Stimulated activated CD8-positive, alpha-beta memory T cell treated with anti-CD3 and anti-CD28 coated beads, Interleukin-15, amount 100 ng/mL, for 48 hours (primary cell): Measurements from ENCODE around the gene DAZAP1.
"Not testable (repeated sequence)": the region's sequence is repeated elsewhere in the genome, so short reads cannot be mapped to it uniquely, and the experiment has no call there.

Experiments used
- DNase-seq, 2 donors: peaks; one replicate each; pipeline ENCODE4 v3.0.0-alpha.2; 2020; ENCODE audit warnings: low read depth in 2 of 2

Gene DAZAP1

DNA sequence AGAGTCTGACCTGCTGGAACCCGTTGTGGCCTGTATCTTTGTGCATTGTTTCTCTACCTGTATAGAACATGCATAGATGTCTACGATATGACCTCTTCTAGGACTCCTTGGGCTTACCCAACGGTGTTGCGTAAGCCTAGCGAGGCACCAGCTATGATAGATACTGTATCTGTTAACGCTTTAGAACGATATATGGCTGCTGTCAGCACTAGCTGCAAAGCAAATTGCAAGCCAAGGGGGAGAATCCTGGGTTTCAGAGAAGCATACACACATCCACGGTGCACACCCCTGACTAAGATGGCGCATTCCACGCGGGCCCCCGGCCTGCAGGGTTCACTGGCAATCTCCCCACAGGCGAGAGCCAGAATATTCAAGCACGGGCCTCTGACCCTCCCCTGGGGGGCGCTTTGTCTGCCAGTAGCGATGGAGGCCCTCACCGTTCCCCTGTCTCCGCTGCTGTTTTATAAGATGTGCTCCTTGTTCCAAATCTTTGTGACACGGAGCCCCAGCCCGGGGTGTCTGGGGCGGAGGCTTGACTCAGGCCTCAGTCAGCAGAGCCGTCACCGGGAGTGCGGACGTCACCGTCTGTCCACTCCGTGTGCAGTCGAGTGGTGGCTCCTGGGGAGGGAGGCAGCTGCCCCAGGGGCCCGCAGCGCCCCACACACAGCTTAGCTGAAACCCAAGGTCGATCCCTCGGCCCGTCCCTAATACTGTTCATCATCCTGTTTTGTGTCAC, 17.9 kb downstream of the DAZAP1 start:
- no peak for DNase-seq

DNA sequence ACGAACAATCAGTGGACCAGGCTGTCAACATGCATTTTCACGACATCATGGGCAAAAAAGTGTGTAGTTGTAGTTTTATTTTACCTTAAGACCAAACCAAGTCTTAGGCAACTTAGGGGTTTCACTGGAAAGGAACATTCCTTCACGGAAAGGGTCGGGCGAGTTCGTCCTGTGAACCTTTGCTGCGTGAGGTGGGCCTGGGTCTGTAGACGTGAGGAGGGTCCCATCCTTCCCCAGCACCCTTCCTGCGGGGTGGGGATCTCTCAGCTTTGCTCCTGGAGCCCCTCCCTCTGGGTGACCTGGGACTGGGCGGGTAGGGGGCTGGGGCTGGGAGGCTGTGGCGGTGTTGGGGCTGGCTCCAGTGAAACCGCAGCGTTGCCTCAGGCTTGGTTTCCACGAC, 18.5 kb downstream of the DAZAP1 start:
- no peak for DNase-seq

DNA sequence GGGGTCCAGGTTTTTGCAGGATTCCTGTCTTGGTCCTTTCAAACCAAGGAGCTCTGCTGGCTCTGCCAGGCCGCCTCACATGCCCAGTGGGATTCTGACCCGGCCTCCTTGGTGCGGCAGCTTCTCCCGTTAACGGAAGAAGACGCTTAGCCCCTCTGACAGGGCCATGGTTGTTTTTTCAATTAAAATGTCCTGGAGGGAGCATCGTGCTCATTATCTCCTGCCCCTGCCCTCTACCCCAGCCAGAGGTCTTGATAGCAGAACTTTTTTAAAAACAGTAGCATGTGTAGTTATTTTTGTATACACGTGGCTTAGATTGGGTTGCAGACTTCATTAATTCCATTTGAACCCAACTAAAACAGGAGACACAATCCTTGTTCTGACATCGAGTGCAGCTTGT, 19.4 kb downstream of the DAZAP1 start:
- no peak for DNase-seq

DNA sequence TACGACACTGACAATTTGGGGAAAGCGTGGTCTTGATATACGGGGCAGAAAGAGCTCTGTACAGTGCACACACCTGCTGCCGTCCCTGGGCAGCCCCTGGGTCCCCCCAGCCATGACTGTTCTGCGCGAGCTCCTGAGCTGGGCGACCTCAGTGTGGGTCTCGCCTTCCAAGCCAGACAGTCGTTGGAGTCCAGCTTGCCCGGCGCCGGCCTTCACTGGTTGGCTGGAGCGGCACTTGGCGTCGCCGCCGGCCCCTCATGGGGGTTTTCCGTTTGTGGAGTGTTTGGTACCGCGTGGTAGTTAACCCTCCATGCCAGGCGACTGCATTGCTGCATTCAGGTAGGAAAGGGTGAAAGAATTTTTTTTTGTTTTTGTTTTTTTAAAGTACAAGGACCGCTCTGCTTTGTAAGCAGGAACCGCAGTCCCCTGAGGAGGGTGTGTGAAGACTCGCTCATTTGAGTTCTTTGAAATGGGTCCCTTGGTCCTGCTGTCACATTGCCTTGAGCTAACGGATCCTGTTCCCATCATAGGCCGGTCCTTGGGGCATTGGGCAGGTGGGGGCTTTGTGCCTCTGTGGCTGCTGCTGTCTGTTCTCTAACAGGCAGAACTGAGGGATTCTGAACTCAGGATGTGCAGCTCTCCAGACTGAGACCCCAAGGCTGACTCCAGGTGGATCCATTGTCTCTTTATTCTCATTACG, 20.0 kb downstream of the DAZAP1 start:
- DNase-seq, result no peak

DNA sequence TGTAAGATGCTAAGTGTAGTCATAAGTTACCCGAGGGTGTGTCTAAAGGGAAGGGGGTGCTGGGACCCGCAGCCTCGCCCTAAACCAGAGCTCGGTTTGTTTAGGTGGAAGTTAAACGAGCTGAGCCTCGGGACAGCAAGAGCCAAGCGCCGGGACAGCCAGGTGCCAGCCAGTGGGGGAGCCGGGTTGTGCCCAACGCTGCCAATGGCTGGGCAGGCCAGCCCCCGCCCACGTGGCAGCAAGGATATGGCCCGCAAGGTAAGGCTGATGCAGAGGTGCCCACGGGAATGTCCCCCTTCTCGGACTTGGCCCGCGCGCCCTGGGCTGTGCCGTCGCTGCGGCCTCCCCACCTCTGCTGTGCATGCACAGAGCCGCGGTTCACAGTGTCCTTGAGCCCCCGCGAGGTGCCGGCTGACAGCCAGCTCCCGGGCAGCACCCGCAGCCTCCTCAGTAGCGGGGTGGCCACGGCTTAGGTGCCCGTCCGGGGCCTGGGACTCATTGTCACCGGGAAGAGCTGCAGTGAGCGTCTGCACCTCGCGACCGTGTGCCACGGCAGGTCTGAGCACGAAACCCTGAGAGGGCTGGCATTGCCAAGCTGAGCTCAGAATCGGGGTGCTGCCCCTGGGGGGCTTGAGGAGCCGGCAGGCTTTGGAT, 21.5 kb downstream of the DAZAP1 start:
- DNase-seq, result no peak

DNA sequence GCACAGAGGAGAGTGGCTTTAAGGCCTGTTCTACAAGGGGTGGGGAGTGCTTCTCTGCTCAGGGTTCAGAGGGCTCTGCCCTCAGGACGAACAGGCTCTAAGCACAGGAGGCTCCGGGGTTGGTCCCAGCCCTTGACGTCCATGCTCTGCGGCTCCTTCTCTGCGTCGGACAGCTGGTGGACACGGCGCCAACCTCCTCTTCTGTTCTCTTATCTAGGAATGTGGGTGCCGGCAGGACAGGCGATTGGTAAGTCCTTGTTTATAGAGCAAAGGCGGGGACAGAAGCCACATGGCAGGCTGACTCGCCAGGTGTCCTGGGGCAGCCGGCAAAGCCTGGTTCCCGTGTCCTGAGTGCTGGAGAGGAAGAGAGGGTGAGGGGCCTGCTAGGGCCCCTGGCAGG, 22.4 kb downstream of the DAZAP1 start:
- DNase-seq, result no peak

DNA sequence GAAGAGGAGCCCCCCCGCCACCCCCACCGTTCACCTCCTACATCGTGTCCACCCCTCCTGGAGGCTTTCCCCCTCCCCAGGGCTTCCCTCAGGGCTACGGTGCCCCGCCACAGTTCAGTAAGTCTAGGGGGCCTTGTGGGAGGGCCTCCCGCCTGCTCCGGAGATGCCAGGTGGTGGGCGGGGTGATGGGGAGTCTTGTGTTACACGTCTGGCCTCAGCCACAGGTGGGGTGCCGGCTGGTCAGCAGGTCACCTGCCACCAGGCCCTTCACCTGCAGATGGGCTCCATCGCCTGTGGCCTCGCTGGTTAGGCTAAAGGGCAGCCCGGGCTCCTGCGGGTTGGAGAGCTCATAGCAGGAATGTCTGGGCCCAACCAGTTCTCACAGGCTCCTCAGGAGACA, 22.9 kb downstream of the DAZAP1 start:
- DNase-seq, result no peak

DNA sequence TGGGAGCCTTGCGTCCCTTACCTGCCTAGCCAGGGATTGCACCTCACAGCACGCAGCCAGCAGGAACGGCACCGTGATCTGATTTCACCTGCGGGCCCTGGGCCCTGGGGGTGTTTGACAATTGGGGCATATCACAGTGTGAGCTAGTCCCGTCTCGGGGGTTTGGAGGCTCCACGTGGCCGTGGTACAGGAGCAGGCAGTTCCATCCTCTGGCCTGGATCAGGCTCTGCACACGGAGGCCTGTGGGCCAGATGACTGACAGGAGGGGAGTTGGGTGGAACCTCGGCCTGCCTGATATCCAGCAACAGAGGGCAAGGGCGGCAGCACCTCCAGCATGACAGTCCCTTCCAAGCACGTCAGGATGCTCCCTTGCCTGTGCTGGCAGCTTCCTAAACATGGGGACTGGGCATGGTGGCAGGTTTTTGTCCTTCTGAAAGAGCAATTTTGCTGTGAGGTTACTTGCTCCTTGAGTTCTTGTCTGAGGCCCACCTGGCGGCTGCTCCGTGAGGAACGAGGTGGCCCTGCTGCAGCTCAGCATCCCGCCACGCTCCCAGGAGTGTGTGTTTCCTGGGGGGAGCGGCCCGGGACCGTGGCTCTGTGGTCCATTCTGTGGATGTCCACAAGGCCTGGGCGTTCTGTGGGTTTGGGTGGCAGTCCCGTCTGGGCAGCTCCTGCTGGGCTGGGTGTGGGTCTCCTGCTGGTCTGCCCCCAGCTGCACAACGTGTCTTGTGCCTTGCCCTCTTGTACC, 24.5 kb downstream of the DAZAP1 start:
- DNase-seq, result no peak

DNA sequence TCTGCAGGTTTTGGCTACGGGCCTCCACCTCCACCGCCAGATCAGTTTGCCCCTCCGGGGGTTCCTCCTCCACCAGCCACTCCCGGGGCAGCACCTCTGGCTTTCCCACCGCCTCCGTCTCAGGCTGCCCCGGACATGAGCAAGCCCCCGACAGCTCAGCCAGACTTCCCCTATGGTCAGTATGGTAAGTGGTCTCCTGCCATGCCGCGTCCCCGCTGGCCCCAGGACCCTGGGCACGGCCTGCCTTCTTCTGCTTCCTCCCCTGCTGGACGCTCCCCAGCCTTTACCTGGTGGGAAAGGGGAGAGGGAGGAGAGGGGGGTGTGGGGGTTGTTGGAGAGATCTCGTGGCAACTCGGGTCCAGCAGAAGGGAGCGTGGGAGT, 25.1 kb downstream of the DAZAP1 start:
- no peak for DNase-seq

DNA sequence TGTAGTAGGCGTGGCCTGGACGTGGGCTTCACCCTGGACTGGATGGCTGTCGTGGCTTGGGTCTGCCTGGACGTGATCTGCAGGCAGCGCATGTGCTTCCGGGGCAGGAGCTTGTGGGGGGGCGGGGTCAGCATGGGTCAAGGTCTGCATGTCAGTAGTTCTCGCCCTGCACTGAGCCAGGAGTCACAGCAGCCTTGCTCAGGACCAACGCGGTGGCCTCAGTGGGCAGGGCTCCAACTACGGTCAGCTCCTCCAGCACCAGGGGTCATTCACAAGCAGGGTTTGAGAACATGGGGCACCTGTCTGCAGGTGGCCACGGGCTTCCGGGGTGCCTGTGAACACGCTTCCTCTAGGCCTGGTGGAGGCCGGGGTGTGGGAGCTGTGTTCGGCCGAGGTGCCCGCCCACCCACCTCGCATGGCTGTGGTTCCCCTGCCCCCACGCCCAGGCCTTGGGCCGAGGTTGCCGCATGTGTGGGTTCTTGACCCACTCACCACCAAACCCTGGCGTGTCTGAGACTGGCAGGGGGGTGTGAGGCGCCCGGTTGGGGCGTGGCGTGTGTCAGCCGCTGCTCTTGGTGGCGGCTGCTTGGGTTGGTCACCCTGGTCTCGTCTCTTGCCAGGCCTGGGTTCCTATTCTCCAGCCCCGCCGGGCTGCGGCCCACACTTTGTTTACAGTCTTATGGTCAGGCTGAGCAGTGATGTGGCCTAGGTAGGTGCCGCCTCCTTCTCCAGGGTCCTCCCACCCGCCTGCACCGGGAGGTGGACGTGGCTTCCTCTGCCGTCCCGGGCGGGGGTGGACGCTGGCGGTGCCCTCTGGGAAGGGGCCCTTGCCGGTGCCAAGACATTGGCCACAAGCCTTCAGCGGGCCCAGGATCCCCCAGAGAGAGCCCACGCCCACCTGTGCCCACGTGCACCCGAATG, 26.0 kb downstream of the DAZAP1 start:
- DNase-seq, result no peak

DNA sequence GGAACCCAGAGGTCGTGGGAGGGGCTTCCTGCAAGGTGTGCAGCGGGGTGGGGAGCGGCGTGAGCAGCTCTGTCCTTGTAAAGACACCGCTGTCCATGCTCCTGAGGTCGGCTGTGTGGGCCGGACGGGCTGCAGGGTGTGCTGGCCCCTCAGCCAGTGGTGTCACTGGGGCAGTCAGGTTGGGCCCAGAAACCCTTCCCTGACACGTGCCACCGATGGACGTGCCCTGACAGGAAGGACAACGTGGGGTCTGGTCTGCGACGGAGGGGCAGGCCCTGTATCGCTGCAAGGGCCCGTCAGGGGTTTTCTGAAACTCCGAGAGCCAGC, 26.6 kb downstream of the DAZAP1 start:
- DNase-seq, result no peak

DNA sequence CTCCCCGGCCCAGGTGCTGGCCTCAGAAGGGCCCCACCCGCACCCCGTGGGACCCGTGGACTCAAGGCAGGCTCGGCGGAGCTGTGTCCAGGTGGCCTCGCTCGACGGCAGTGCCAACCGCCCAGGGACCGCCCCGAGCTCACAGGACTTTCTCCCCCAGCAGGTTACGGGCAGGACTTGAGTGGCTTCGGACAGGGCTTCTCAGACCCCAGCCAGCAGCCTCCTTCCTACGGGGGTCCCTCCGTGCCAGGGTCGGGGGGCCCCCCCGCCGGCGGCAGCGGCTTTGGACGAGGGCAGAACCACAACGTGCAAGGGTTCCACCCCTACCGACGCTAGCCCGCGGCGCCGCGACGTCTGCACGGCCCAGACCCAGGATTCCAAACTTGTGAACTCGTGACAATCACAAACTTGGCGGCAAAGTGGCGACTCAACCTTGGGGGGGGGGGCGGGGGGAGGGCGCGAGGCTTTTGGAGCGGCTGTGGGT, 27.2 kb downstream of the DAZAP1 start:
- DNase-seq, result no peak

DNA sequence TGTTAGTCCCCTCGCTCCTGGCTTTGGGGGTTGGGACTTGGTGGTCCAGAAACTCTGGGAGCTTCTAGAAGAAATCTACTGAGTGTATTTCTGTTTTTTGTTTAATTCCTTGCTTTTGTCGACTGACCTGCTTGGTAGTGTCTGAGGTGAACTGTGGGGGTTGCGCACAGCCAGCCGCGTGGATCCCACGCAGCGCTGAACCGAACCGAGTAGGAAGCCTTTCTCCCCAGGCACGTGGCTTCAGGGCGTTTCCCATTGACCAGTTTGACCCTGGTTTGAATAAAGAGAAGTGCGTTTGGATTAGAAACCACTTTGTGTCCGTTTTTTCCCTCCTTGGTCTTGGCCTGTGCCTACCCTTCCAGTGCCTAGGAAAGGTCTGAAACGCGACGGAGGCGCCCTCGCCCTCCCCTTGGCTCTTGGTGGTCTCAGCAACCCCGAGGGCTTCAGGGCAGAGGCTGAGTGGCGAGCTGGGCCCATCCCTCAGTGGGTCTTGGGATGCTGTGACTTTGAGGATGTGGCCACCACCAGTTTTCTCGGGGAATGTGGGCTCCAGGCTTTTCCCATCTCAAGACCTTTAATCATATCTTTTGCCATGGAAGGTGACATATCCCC, 28.1 kb downstream of the DAZAP1 start:
- no peak for DNase-seq

DNA sequence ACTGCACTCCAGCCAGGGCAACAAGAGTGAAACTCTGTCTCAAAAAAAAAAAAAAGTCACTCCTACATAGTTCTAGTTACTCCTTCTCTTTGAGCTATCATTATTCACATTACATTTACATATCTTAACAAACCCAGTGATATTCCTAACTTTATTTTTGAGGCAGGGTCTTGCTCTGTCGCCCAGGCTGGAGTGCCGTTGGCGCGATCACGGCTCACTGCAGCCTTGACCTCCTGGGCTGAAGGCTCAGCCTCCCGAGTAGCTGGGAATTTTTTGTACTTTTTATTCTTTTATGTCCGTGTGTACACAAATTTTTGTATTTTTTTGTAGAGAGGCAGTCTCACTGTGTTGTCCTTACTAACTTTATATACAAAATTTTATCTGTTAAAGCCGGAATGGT, 30.2 kb downstream of the DAZAP1 start:
- no peak for DNase-seq

DNA sequence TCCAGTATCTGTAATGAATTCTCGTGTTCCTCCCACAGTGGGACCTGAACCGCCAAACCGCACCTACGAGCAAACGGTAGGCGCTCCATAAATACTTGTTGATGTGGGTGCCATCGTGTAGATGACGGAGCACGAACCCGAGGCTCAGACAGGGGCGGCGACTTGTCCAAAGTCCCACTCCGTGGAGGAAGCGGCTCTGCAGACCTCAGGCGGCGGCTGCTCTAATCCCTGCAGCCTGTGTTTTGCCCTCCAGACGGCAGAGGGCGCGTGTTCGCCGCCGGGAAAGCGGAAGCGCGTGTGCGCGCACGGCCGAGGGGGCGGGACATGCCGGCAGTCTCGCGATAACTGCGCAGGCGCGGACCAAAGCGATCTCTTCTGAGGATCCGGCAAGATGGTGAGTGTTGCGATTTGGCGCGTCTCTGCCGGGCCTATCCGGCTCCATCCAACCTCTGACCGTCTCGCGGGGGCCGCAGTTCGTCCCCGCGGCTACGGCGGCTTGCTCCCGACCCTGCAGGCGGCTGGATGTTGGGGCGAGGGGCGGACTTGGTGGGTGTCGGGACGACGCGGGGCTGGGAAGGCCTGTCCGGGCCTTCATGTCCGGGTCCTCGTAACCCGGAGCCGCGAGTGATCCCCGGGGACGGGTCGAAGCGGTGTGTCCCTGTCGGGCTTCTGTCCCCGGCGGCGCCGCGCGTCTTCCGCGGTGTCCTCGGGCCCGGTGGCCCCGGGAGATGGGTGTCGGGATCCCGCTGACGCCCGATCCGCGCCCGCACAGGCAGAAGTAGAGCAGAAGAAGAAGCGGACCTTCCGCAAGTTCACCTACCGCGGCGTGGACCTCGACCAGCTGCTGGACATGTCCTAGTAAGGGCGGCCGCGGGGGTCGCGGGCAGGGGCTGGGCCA, 30.9 kb downstream of the DAZAP1 start, which contains the start of gene RPS15:
Gene RPS15 (plus strand): TSS at position 362 of the 898 bp plus-strand sequence. CDS start 30 bp downstream, at position 392.
- DNase-seq, result peak; percentile 90 to 91

DNA sequence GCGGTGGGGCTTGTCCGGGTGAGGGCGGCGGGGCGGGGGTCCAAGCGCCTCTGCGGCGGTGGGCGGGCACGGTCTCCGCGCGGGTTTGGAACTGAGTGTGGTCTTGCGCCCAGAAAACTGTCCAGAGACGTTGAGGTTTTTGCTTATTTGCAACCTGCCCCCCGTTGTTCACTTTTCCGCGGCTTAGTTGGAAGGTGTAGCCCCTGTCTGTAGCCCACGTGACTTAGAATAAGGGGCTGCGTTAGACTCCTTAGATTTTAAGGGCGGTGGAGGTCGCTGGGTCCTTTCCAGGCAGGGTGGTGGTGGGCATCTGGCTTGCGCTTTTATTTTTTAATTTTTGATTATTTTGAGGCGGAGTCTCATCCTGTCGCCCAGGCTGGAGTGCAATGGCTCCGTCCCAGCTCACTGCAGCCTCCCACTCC, 31.6 kb downstream of the DAZAP1 start:
- DNase-seq, result no peak

DNA sequence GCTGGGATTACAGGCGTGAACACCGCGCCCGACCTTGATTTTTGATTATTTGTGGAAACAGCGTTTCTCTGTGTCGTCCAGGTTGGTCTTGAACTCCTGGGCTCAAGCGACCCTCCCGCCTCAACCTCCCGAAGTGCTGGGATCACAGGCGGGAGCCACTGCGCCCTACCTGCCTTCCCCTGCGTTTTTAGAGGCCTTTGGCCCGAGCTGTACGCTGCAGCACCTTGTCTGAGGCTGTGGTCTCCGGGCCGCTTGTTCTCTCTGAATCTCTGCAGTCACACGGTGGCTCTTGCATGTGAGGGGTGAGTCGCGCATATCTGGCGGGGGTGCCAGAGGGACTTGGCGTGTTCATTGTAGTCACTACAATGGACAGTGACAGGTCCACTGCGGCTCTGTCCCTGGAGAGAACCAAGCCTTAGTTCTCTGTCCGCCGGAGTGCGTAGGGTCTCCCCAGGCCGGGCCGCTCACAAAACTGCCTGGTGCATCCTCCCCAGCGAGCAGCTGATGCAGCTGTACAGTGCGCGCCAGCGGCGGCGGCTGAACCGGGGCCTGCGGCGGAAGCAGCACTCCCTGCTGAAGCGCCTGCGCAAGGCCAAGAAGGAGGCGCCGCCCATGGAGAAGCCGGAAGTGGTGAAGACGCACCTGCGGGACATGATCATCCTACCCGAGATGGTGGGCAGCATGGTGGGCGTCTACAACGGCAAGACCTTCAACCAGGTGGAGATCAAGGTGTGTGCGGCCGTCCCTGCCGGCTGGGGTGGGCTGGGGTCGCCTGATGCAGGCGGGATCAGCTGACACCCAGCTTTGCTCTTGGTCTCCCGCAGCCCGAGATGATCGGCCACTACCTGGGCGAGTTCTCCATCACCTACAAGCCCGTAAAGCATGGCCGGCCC, 32.4 kb downstream of the DAZAP1 start:
- not testable (repeated sequence) for DNase-seq

DNA sequence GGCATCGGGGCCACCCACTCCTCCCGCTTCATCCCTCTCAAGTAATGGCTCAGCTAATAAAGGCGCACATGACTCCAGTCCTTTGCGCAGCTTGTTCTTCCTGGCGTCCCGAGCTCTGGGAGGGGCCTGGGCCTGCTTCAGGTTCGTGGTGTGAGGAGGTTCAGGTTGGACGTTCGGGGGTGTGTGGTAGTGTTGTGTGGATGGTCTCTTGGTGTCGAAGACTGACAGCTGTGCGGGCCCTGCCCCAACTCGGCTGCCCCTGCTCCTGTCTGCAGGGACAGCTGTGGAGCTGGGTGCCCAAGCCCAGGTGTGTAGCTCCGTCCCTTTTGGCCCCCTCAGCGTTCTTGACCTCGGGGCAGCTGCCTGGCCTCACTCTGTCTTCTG, 33.0 kb downstream of the DAZAP1 start:
- no peak for DNase-seq

DNA sequence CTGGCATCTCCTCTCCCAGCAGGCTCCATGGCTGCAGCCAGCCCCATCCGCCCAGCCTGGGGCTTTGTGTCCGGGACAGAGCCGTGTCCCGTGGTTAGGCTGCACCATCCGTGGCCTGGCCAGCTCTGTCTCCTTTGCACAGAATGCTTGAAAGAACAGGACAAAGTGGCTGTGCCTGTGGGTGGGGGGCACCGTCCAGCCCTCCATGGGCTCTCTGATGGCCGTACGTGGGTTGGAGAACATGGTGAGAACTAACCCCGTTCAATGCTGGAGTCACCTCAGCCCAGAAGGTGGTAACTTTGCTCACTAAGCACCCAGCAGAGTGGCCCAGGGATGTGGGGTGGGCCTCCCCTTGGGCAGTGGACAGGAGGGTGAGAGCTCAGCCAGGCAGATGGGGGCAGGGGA, 33.6 kb downstream of the DAZAP1 start:
- DNase-seq, result no peak
